T-helper 22 cell (primary cell): ENCODE measurements around the gene SLC39A8.

Experiments used
- DNase-seq: peaks from one replicate; pipeline ENCODE4 v3.0.0-alpha.2; 2020; ENCODE audit warnings: low read depth

Gene SLC39A8

GRCh38 chr4:102227388-102227787 is 117.9 kb downstream of the SLC39A8 start:
- no peak for DNase-seq

GRCh38 chr4:102223461-102223860 is 121.8 kb downstream of the SLC39A8 start:
- no peak for DNase-seq

GRCh38 chr4:102222838-102223409 is 122.4 kb downstream of the SLC39A8 start:
- DNase-seq, result no peak

GRCh38 chr4:102219129-102219528 is 126.2 kb downstream of the SLC39A8 start:
- DNase-seq, result no peak

- DNase-seq, result no peak
Observed at GRCh38 chr4:102218656-102219055, 126.6 kb downstream of the SLC39A8 start.

GRCh38 chr4:102217775-102218355 is 127.4 kb downstream of the SLC39A8 start:
- DNase-seq, result no peak

GRCh38 chr4:102217345-102217744 is 127.9 kb downstream of the SLC39A8 start:
- DNase-seq, result no peak

GRCh38 chr4:102216666-102217065 is 128.6 kb downstream of the SLC39A8 start:
- no peak for DNase-seq

- DNase-seq, result no peak
Observed at GRCh38 chr4:102213031-102213430, 132.3 kb downstream of the SLC39A8 start.
